Activated CD4-positive, alpha-beta T cell treated with anti-CD3 and anti-CD28 coated beads, Interleukin-2, amount 50 U/mL, for 16 hours (primary cell): Measurements from ENCODE around the gene IKBKG.
"Not testable (repeated sequence)": the region's sequence is repeated elsewhere in the genome, so short reads cannot be mapped to it uniquely, and the experiment has no call there.

Source experiments
- DNase-seq: peaks from one replicate; pipeline ENCODE4 v3.0.0-alpha.2; 2020

The IKBKG gene

DNA sequence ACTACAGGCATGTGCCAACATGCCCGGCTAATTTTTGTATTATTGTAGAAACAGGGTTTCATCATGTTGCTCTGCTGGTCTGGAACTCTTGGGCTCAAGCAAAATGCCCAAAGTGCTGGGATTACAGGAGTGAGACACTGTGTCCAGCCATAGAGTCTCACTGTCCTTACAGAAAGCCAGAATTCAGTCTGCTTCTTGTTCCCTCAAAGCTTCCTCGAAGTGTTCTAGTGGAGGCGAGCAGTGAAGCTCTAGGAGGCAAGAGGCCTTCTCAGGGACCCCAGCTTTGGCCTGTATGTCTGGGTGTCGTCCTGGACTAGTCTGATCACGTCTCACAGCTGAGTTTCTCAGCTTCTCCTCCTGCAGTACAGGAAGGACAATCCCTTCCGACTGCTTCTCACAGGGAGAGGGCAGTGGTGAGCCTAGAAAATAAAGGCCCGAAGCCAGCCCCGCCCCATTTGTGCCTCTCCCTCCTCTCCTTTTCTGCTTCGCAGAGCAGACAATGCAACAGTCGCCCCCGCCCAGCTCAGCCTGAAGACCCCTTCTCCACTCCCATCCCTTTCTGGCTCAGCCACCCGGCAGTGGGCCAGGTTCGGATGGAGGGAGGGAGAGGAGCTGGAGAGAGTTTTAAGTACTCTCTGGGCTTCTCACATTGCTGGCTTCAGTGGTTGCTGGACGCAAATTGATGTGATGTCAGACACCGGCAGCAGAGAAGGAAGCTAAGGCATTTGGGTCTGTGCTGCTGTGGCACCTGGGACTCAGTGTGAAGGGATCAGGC, 20.3 kb upstream of the IKBKG start:
- DNase-seq, result peak; percentile 64

DNA sequence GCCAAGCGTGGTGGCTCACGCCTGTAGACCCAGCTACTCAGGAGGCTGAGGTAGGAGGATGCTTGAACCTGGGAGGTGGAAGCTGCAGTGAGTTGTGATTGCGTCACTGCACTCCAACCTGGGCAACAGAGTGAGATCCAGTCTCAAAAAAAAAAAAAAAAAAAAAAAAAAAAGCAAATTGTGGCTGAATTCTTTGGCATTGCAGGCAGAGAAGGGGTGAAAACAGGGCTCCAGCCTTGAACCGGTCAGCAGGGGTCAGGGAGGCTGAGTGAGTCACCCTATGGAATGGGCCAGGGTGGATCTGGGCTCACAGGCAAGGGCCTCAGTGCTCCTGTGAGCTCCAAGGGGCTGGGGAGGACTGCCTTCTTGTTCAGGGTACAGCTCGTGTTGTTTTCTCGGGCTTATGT, 18.2 kb upstream of the IKBKG start:
- no peak for DNase-seq

DNA sequence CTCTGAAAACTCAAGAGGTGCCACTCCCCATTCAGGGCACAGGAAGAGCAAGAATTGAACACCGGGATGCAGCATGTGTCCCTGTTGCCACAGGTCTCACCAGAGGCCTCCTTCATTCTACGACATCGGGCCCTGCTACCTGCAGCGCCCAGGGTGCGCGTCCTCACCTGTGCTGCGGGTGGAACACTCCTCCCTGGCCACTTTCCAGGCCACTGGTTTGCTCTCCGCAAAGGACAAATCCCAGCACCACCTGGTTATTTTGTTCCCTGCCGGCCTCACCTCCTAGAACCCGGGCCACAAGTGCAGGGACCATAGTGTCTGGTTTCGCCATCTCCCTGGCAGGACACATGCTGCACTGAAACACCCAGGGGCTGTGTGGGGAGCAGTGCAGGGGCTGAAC, 17.1 kb upstream of the IKBKG start:
- no peak for DNase-seq

DNA sequence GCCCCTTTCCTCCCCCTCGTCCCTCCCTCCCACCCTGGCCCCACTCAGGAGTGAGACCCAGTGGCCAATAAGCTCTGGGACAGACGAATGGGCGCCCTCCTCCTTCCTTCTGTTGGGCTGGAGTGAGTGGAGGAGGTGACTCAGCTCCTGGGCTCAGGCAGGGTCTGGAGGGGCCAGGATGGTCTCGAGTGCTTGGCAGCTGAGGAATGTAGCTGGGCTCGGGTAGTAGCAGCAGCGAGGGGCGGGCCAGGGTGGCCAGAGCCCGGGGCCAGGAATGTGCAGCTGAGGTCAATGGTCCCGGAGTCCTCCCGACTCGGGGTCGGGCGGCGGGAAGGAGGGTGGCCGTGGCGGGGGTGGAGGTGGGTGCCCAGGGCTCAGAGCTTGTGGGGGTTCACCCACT, 15.8 kb upstream of the IKBKG start:
- DNase-seq, result no peak

DNA sequence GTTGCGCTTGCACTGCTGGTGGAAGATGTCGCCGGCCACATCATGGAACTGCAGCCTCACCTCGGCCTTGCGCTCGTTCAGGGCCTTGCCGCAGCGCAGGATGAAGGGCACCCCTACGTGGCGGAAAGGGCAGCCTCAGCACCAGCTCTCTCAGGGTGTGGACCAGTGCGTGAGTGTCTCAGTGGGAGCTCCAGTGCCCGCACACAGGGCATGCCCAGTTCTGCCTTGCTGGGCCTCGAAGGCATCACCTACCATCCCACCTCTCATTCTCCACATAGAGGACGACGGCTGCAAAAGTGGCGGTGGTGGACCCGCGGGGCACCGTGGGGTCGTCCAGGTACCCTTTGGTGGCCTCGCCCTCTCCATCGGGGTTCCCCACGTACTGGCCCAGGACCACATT, 14.7 kb upstream of the IKBKG start:
- no peak for DNase-seq

DNA sequence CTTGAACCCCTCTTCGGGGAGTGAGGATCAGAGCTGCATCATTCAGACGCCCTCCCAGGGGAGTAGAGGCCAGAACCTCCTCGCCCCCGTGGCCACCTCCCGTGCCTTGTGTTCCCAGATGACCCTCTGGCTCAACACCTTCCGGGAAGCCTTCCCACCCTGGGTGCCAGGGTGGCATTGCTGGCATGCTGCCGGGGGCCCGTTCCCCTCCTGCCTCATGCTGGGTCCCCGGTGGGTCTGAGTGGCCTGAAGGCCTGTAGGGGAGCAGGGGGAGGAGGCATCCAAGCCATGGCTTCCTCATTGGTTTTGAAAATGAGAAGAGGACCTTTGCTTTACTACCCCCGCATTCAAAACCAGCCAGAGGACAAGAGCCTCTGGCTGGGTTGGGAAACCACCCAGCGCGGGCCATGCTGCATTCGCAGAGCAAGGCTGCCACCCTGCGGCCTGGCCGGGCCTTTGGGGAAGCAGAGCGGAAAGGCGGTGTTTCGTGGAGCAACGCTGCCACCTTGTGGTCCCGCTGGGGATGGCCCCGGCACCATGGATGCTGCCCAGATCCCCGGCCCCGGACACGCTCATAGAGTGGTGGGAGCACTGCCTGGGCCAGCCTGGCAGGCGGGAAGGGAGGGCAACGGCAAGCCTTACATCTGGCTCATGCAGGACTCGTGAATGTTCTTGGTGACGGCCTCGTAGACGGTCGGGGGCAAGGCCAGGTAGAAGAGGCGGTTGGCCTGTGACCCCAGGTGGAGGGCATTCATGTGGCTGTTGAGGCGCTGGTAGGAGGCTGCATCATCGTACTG, 12.7 kb upstream of the IKBKG start:
- peak; percentile 92 for DNase-seq

DNA sequence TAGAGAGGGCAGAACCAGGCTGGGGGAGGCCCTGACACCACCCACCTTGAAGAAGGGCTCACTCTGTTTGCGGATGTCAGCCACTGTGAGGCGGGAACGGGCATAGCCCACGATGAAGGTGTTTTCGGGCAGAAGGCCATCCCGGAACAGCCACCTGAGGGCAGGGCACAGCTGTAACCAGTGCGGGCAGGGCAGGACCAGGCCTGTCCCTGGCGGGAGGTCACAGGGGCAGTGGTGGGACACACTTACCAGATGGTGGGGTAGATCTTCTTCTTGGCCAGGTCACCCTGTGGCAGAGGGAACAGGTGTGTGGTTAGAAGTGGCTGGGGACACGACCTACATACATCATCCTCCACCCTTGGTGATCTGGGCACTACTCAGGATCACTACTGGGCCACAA, 11.5 kb upstream of the IKBKG start:
- no peak for DNase-seq

DNA sequence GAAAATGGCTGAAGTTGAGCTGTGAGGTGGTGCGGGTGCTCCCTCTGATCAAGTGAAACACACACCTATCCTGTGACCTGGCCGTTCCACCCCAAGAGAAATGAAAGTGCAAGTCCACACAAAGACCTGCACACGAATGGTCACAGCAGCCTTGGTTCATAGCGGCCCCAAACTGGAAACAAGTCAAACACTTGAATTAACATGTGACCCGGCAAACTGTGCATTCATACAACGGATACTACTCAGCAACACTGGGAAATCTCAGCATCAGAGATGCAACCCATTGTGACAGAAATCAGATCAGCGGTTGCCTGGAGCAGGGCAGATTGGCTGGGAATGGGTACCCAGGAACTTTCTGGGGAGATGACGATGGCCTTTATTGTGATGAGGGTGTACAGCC, 8.3 kb upstream of the IKBKG start:
- no peak for DNase-seq

DNA sequence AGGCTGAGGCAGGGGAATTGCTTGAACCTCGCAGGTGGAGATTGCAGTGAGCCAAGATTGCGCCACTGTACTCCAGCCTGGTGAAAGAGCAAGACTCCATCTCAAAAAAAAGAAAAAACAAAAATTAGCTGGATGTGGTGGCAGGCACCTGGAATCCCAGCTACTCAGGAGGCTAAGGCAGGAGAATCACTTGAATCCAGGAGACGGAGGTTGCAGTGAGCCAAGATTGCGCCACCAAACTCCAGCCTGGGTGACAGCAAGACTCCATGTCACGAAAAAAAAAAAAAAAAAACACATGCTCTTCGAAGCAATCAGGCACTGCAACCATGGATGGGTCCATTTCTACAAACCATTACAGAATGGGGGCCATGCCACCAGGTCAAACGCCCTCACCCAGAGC, 7.1 kb upstream of the IKBKG start:
- not testable (repeated sequence) for DNase-seq

DNA sequence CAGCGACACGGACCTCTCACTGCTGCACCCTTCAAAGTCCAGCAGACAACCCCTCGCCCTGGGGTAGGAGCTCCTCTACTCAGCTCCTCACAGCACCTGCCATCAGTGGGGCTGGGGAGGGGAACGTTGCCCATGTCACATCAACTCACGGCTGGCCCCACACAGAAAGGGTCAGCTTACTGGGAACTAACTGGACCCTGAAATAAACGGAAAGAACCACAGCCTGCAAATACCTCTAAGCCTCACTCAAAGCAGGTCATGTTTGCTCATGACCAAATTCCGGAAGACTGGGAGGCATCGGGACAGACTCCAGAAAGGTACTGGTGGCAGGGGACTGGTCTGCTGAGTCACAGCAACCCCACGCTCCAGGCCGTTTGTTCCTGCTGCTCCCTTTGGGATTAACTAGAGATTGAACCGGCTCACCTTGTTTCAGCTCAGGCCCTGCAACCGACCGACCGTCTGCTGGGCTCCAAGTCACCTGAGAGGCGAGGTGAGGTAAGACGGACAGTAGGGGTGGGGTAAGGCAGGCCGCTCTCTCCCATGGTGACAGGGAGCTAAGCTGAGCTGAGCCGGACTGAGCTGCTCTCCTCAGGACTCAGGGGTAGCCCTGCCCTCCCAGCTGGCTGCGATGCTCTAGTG, 6.4 kb upstream of the IKBKG start:
- no peak for DNase-seq

DNA sequence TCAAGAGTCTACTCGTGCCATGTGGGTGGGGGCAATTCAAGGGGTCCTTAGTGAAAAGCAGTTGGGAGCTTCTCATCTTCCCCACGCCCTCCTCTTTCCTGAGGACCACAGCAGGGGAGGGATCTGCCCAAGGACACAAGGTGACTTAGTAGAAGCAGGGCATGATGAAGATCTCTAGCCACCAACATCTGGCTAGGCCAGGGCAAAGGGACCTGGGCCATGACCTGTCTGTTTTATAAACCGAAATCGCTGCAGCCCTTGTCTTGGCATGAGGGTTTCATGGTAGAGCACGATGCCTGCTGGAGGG, 5.9 kb upstream of the IKBKG start:
- no peak for DNase-seq

DNA sequence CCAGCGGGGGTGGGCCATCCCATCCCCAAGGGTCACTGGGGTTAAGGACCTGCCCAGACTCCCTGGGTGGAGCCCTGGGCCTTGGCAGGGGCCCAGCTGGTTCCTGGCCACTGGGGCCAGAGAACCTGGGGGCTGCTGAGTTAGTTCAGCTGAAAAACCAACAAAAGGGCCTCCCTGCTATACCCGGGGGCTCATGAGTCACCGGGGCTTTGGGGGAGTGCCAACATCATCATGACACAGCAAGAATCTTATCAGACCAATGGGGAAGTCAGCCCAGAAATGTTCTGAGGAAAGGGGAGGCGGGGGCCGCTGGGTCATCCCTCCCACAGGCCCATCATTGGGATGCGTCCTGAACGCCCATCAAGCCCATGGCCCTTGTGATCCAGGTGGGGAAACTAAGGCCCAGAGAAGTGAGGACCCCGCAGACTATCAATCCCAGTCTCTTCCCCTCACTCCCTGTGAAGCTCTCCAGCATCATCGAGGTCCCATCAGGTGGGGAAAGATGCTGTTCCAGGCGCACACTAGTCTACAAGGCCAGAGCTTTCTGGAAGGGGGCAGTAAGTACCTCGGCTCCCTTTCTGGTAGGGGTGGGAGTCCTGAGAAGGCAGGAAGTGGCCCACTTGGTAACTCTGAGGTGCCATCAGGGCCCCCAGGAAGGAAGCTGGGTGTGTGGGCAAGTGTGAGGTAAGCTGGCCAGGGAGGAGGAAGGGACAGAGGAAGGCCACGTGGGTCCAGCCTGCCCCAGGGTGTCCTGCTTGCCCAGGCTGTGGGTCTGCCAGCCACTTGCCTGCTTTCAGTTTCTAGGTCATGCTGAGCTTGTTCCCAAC, 5.3 kb upstream of the IKBKG start:
- peak; percentile 51 for DNase-seq

DNA sequence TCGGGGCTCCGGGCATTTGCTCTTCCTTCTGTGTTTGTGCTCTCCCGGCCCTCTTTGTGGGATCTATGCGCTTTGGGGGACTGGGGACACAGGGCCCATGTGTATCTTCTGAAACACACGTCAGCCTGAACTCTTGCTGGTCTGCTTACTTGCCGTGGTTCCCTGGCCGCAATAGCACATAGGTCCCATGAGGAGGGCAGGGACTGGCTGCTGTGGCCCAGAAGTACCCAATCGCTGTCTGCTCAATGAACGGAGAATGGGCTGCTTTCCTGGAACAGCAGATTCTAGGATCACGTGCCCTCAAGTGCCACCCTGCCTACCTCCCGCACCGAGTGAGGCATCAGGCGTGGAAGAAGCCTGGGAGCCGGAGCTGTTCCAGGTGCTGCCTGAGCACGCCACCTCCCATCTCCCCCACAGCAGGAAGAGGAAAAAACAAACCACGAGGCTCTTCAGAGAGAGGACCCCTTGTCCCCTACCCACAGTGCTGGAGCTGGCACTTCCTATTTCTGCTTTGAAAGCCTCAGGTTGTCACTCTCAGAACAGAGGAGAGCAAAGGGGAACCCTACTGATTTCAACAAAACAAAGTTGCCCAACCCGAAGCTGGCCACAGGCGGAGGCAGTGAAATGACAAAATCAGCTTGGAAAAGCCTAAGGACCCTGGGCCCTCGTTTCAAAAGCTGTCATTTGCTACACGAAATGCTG, 4.5 kb upstream of the IKBKG start:
- peak; percentile 47 for DNase-seq

DNA sequence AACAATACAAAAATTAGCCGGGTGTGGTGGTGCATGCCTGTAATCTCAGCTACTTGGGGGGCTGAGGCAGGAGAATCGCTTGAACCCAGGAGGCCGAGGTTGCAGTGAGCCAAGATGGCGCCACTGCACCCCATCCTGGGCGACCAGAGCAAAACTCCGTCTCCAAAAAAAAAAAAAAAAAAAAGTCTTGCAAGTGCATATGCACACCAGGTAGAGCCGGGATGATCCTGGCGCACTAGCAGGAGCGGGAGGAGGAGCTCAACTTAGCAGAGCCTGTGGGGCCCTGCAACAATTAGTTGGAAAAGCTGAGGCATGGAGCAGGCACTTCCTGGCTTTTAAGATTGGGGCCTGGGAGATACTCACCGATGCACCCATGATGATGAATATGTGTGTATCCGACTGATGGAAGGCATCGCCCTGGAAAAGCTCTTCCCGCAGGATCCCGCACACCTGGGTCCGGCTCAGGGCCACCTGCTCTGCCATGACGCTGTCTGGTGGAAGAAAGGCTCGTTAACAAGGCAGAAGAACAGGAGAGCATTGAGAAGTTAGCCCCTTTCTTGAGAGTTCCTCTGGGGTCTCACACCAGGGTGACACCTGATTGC, 1.6 kb upstream of the IKBKG start:
- no peak for DNase-seq

DNA sequence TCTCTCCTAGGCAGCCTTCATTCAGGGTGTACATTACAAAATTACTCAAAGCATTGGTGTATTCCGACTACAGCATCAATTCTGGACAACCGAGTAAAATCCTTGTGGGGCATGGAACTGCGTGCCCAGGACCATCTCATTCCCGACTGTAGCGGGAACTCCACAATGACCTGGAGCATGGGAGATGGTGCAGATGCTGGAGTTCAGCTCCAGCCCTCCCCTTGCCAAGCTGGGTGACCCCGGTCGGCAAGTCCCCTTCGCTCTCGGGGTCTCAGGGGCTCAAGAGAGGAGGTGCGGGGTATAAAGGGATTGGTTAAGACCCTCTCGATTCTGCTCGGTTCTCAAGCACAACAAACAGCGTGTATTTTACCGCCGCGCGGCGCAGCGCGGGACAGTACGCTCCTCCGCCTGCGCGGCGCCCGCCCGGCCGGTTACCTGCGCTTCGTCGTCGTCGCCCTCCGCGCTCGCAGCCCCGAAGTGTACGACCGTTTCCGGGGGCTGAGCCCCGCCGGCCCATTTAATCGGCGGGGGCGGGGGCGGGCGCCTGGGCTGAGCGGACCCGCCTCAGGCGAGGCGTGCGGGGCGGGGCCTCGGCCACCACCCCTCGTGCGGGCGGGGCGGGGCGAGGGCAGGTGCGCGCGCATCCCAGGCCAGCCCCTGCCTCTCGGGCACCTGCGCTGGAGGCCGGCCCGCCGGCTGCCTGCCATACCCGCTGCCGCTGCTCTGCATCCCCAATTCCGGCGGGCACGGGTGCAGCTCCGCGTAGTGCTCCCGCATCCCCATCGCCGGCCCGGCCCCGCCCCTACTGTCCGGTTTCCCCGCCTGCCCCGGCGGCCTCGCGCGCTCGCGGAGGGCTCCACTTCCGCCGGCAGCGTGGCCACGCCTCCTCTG, 821 bp upstream of the IKBKG start, which contains the start of gene G6PD:
TSS of gene G6PD (minus strand) at position 493 of the 891 bp plus-strand sequence. CDS start 691 bp downstream, outside the sequence.
- DNase-seq, result peak; percentile 76

DNA sequence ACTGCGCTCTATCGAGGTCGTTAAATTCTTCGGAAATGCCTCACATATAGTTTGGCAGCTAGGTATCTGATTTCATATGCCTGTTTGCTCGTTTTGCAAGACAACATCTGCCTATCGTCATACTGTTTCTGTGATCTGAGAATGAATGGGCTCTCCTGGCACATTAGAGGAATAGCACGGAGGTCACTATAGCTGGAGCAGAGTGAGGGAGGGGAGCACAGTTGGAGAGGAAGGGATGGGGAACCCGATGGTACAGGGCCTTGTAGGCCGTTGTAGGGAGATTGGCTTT, 552 bp downstream of the IKBKG start:
- DNase-seq, result no peak

DNA sequence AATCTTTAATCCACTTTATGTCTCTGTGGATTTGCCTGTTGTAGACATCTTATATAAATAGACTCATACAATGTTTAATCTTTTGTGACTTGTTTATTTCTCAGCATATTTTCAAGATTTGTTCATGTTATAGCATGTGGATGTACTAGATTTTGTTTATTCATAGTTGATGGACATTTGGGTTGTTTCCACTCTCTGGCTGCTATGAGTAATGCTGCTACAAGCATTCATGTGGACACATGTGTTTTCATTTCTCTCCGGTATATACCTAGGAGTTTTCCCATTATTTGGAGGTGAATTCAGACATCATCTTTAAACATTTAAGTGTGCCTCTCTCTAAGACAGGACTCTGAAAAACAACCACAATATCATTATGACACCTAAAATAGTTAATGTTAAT, 2.3 kb downstream of the IKBKG start:
- DNase-seq, result no peak

DNA sequence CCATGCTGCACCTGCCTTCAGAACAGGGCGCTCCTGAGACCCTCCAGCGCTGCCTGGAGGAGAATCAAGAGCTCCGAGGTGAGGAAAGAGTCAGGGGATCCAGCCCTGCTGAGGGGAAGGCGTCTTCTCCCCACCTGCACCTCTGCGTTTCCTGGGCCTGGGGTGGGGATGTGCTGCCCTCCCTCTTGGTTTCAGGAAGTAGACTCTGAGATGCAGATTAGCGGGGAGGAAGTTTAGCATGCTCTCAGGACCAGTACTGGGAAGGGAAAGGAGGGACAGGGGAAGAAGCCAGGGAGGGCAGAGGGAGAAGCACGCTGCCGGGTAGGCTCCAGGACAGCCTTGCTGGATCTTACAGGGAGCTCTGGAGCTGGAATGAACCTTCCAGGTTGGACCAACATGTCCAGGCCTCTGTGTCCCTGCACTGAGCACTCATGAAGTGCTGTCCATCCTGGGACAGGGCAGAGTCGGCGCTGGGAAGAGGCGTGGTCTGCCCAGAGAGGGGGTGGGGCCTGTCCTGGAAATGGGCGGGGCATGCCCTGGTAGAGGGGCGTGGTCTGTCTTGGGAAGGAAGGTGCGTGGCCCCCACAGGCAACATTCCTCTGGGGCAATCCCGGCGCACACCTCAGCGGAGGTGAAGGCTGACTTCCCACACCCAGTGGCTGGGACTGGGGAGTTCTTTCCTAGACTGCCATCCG, 4.8 kb downstream of the IKBKG start:
- DNase-seq, result not testable (repeated sequence)

DNA sequence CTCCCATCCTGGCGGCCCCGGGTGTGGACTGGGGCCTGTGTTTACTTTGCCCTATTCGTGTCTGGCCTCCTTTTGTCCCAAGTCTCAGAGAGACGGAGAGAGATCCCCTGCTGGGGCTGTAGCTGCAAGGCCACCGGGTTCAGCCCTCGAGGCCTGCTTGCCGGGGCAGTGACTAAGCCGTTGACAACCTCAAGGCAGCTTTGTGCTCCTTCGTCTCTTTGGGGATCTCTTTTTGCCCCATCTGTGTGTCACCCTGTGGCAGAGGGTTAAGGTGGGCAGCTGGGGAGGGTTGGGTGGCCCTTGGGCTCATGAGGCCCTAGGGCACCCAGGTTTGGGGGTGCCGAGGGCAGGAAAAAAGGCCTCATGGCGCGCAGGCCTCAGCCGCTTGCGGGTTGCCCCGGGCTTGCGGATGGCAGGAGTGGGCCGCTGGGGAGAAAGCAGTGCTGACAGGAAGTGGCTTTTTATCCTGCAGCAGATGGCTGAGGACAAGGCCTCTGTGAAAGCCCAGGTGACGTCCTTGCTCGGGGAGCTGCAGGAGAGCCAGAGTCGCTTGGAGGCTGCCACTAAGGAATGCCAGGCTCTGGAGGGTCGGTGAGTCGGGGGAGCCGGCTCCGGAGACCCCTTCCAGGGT, 10.8 kb downstream of the IKBKG start:
- not testable (repeated sequence) for DNase-seq

DNA sequence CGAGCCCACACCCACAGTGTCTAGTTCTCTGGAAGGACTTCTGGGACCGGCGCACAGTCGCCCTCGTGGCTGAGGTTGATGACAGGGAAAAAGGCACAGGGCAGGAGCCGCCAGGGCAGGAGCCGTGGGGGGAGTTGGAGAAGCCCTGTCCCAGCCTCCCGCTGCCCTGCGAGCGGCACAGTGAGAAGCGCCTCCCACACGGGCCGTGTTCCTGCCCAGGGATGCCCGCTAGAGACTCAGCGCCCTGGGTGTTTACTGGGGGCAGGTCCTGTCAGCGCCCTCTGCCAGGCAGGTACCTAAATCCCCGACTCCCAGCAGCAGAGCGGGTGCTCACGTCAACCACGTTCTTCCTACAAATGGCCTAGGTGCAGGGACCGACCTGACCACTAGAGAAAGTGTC, 11.5 kb downstream of the IKBKG start:
- not testable (repeated sequence) for DNase-seq
